Heart left ventricle (tissue), 16 donors: Measurements from ENCODE around the gene SMYD4. TPM values are rescaled to one million over a fixed set of nuclear protein-coding genes. Genes with fewer than 3 reads are reported as not detected.
"Not testable (repeated sequence)": the region's sequence is repeated elsewhere in the genome, so short reads cannot be mapped to it uniquely, and the experiment has no call there.

Source experiments
- ATAC-seq, 4 donors: fragments of 200-7000 bp; cut with Tn5 transposase; one replicate each; pipeline ENCODE4 v1.9.1; 2020 to 2022; ENCODE audit warnings: moderate library complexity in 4 of 4, mild to moderate bottlenecking in 3 of 4, moderate number of reproducible peaks in 1 of 4
- DNase-seq, 5 donors: peaks; one replicate each; pipeline ENCODE4 v3.0.0-alpha.2; 2020
- H3K27ac ChIP-seq, 12 donors: fragments of 200-600 bp; sonication (generic) in 4 of 12; one replicate each; pipeline versions ENCODE4 v1.5.0 to v1.8.0; 2016 to 2022; ENCODE audit warnings: mild to moderate bottlenecking in 2 of 12
- H3K27me3 ChIP-seq, 9 donors: fragments of 200-600 bp; sonication (generic) in 2 of 9; one replicate each; pipeline versions ENCODE4 v1.5.1 to v1.8.0; 2016 to 2022; ENCODE audit warnings: mild to moderate bottlenecking in 3 of 9
- H3K36me3 ChIP-seq, 9 donors: fragments of 200-600 bp; sonication (generic) in 2 of 9; one replicate each; pipeline versions ENCODE4 v1.5.0 to v1.8.0; 2018 to 2022; ENCODE audit warnings: mild to moderate bottlenecking in 2 of 9
- H3K4me1 ChIP-seq, 12 donors: fragments of 200-600 bp; sonication (generic) in 4 of 12; one replicate each; pipeline versions ENCODE4 v1.5.0 to v1.8.0; 2016 to 2022; ENCODE audit warnings: mild to moderate bottlenecking in 3 of 12
- H3K4me3 ChIP-seq, 12 donors: fragments of 200-600 bp; sonication (generic) in 4 of 12; one replicate each; pipeline versions ENCODE4 v1.5.0 to v1.8.0; 2017 to 2022; ENCODE audit warnings: mild to moderate bottlenecking in 9 of 12, moderate library complexity in 4 of 12
- H3K9me3 ChIP-seq, 12 donors: fragments of 200-600 bp; sonication (generic) in 4 of 12; one replicate each; pipeline versions ENCODE4 v1.5.0 to v1.8.0; 2016 to 2022; ENCODE audit warnings: mild to moderate bottlenecking in 1 of 12
- POLR2A ChIP-seq, 2 donors: fragments of 450-650 bp; IDR thresholded peaks; one replicate each; pipeline ENCODE4 v1.6.1; 2017; ENCODE audit warnings: antibody characterized with exemption in 2 of 2, mild to moderate bottlenecking in 2 of 2, moderate library complexity in 2 of 2
- WGBS, 4 donors: extraction: QIAGEN DNeasy Blood & Tissue Kit in 2 of 4; methylation state at CpG; one replicate each; pipeline versions ENCODE4 v1.1.5 to v1.1.7; 2013 to 2018; 5-methylcytosine and 5-hydroxymethylcytosine counted together
- intact Hi-C, 10 donors: fragments of 100-400 bp; cut with DNase I; formaldehyde crosslinking; loops; one replicate each; pipeline versions ENCODE4 v1.11.1 to v1.14.2; 2022
- polyA plus RNA-seq, 2 donors: library from polyadenylated mRNA; stranded (reverse); fragments of 200-250 nt; gene quantifications; one replicate each; pipeline ENCODE4 v1.2.3, GENCODE V29; 2013
- total RNA-seq, 9 donors: library from RNA; depleted of rRNA in 2 of 9; stranded (reverse); fragments of >200 nt in 2 of 9; fragmentation: NEBNext Ultra II Directional in 3 of 9; extraction: Animal tissue kit (Norgen Biotek cat#: 25700) in 3 of 9; gene quantifications; one replicate each; pipeline versions ENCODE4 v1.1.0 to v1.2.4, GENCODE V29; 2016 to 2023
- TF ChIP-seq, protein P1 (sequence below), 12 donors: fragments of 200-600 bp; sonication (generic) in 4 of 12; IDR thresholded peaks; one replicate each; pipeline versions ENCODE4 v1.5.0 to v1.8.0; 2018 to 2022; ENCODE audit warnings: antibody characterized with exemption in 12 of 12, mild to moderate bottlenecking in 5 of 12
- donor health status: ischemic (EF 13 %, LVEDD 7.1; RV severe dilation, severe dysfunction).
- donor health status: healthy with polysubstance abuse.
- donor health status: DM: no; HTN: yes; CAD: no.
- donor health status: DM: no; HTN: no; CAD: no.
- donor health status: ischemic (EF 25% LVEDD 6.9; RV normal size, moderate dysfunction).
- donor health status: ischemic (EF 25% LVEDD 5.7; RV mildly dilated, moderate dysfunction).
- donor health status: healthy.
- donor health status: DM: yes; HTN: yes; CAD: no.
- donor health status: ischemic (EF 35%, LVEDD 5.7; RV mildly dilated, moderate dysfunction).
- donor health status: nonischemic (EF 11% LVEDD 7.7; RV severe dilation, severe dysfunction).
- donor health status: DM: yes; HTN: yes; CAD: no.
- donor health status: PGD.
- donor health status: ischemic (EF 29% LVEDD 5.4; RV normal size, mild dysfunction).
- donor health status: nonischemic (EF 23%, LVEDD 6.1; RV moderate dilation, normal function).

Gene SMYD4
- total and polyA plus RNA-seq, 11 donors, result 5.2 to 15.9 (median 7.9) TPM

DNA sequence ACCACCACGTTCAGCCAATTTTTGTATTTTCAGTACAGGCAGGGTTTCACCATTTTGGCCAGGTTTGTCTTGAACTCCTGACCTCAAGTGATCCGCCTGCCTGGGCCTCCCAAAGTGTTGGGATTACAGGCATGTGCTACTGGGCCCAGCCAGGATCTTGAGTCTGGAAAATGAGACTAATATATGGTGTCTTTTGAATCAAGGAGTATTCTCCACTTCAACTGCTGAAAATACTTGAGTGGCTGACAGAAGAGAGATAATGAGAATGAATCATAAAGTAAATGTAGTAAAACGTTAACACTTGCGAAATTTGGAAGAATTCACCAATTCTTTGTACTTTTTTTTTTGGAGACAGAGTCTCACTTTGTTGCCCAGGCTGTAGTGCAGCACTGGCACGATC is 16.6 kb downstream of the SMYD4 start:
- no peaks in the 10 kb centered on the region for H3K9me3 ChIP-seq
- intact Hi-C loops, result no loop called here
- no peaks in the 10 kb centered on the region for H3K4me1 ChIP-seq
- WGBS, 4 donors, result 86 to 92% (median 87%) methylated on average over 5 of the region's 5 CpGs
- DNase-seq (no peak), ATAC-seq (no peak)
- peaks cover 0 to 53% (median 26%) of the 10 kb centered on the region in 9 donors for H3K36me3 ChIP-seq
- H3K27me3 ChIP-seq, result no peaks in the 10 kb centered on the region
- H3K27ac ChIP-seq, result no peak overlapping the region
- no peak for TF ChIP-seq POLR2A (IDR thresholded peaks at IDR 0.05)
- TF ChIP-seq, protein P1, sequence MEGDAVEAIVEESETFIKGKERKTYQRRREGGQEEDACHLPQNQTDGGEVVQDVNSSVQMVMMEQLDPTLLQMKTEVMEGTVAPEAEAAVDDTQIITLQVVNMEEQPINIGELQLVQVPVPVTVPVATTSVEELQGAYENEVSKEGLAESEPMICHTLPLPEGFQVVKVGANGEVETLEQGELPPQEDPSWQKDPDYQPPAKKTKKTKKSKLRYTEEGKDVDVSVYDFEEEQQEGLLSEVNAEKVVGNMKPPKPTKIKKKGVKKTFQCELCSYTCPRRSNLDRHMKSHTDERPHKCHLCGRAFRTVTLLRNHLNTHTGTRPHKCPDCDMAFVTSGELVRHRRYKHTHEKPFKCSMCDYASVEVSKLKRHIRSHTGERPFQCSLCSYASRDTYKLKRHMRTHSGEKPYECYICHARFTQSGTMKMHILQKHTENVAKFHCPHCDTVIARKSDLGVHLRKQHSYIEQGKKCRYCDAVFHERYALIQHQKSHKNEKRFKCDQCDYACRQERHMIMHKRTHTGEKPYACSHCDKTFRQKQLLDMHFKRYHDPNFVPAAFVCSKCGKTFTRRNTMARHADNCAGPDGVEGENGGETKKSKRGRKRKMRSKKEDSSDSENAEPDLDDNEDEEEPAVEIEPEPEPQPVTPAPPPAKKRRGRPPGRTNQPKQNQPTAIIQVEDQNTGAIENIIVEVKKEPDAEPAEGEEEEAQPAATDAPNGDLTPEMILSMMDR (IDR thresholded peaks at IDR 0.05), result no peak
- H3K4me3 ChIP-seq, result no peak overlapping the region

GRCh38 chr17:1810450-1811103 is 19.1 kb downstream of the SMYD4 start:
- Histone ChIP-seq H3K4me1 (no peaks in the 10 kb centered on the region), H3K4me3 (no peak overlapping the region), H3K9me3 (no peaks in the 10 kb centered on the region), H3K36me3 (peaks cover 0 to 58% (median 29%) of the 10 kb centered on the region in 9 donors), H3K27ac (no peak overlapping the region), H3K27me3 (no peaks in the 10 kb centered on the region)
- TF ChIP-seq, protein P1 (IDR thresholded peaks at IDR 0.05), result no peak
- no peak for TF ChIP-seq POLR2A (IDR thresholded peaks at IDR 0.05)
- no peak for ATAC-seq
- intact Hi-C loops, result no loop called here
- WGBS, 4 donors, result 78 to 90% (median 89%) methylated on average over 17 to 20 of the region's 20 CpGs
- no peak for DNase-seq

- peaks cover 0 to 57% (median 30%) of the 10 kb centered on the region in 9 donors for H3K36me3 ChIP-seq
- ATAC-seq, H3K4me3 ChIP-seq, H3K9me3 ChIP-seq, H3K27ac ChIP-seq, H3K4me1 ChIP-seq, DNase-seq, intact Hi-C loops, H3K27me3 ChIP-seq: not testable (repeated sequence)
- 90 to 97% (median 96%) methylated on average over 8 of the region's 8 CpGs for WGBS, 4 donors
Observed at GRCh38 chr17:1809815-1810214, 19.9 kb downstream of the SMYD4 start.

DNA sequence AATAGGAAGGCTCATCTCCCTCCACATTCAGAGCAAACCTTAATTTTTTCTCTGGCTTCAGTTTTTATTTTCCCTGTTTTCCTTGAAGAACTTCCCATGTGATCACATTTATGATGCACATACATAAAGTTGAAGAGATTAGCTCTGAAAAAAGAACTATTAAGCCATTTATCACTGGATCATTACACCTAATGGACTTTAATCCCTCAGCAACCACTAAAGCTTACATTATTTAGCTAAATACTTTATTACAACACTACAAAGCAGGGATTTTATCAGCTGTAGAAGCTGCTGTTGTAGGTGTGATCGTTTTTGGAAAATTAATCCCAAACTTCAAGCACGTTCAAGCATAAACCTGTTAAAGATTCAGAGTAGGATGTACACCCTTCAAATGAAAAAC is 21.1 kb downstream of the SMYD4 start:
- TF ChIP-seq POLR2A (IDR thresholded peaks at IDR 0.05), result no peak
- TF ChIP-seq, protein P1 (IDR thresholded peaks at IDR 0.05), result no peak
- Histone ChIP-seq H3K36me3 (peaks cover 0 to 60% (median 35%) of the 10 kb centered on the region in 9 donors), H3K4me1 (no peaks in the 10 kb centered on the region), H3K9me3 (no peaks in the 10 kb centered on the region), H3K27ac (no peak overlapping the region), H3K4me3 (no peak overlapping the region), H3K27me3 (no peaks in the 10 kb centered on the region)
- no peak for DNase-seq
- 88 to 92% (median 90%) methylated on average over 2 of the region's 2 CpGs for WGBS, 4 donors
- ATAC-seq, result no peak
- intact Hi-C loops, result no loop called here

GRCh38 chr17:1807890-1808289 is 21.8 kb downstream of the SMYD4 start:
- DNase-seq (no peak), ATAC-seq (no peak)
- no peaks in the 10 kb centered on the region for H3K27me3 ChIP-seq
- WGBS, 4 donors, result 93 to 96% (median 94%) methylated on average over 6 of the region's 6 CpGs
- intact Hi-C loops, result no loop called here
- no peak for TF ChIP-seq POLR2A (IDR thresholded peaks at IDR 0.05)
- TF ChIP-seq, protein P1 (IDR thresholded peaks at IDR 0.05), result no peak
- no peaks in the 10 kb centered on the region for H3K9me3 ChIP-seq
- peaks cover 0 to 67% (median 36%) of the 10 kb centered on the region in 9 donors for H3K36me3 ChIP-seq
- no peak overlapping the region for H3K27ac ChIP-seq
- H3K4me1 ChIP-seq, result no peaks in the 10 kb centered on the region
- H3K4me3 ChIP-seq, result no peak overlapping the region
